HG02852 (cell line): ENCODE measurements around the gene GLYAT.
"Not testable (repeated sequence)": the region's sequence is repeated elsewhere in the genome, so short reads cannot be mapped to it uniquely, and the experiment has no call there.

Experiments used
- ATAC-seq: cut with Tn5 transposase; IDR thresholded peaks from one replicate; pipeline ENCODE4 v1.9.1; 2021; ENCODE audit warnings: mild to moderate bottlenecking, moderate library complexity; ENCODE audit not compliant: unreplicated experiment

Gene GLYAT

GRCh38 chr11:58744988-58745704 lies 13.4 kb upstream of the GLYAT start:
- no peak for ATAC-seq

- no peak for ATAC-seq
These were observed 11.5 kb upstream of the GLYAT start for GRCh38 chr11:58742981-58743880.

GRCh38 chr11:58742140-58742539 lies 10.4 kb upstream of the GLYAT start:
- peak; percentile 79 for ATAC-seq

GRCh38 chr11:58741127-58741526 lies 9.4 kb upstream of the GLYAT start:
- ATAC-seq = no peak

GRCh38 chr11:58740447-58740846 lies 8.7 kb upstream of the GLYAT start:
- ATAC-seq = no peak

GRCh38 chr11:58739725-58740430 lies 8.1 kb upstream of the GLYAT start:
- ATAC-seq = no peak

- ATAC-seq = no peak
These were observed 3.1 kb upstream of the GLYAT start for GRCh38 chr11:58734681-58735490.

- ATAC-seq = no peak
These were observed 1.1 kb downstream of the GLYAT start for GRCh38 chr11:58730507-58731089.

- ATAC-seq = no peak
These were observed 4.3 kb downstream of the GLYAT start for GRCh38 chr11:58727415-58727797.

- ATAC-seq = no peak
These were observed 4.9 kb downstream of the GLYAT start for GRCh38 chr11:58726737-58727414.

GRCh38 chr11:58719406-58720117 lies 12.2 kb downstream of the GLYAT start:
- ATAC-seq = no peak

GRCh38 chr11:58712531-58712930 lies 19.2 kb downstream of the GLYAT start:
- no peak for ATAC-seq

GRCh38 chr11:58711832-58712231 lies 19.9 kb downstream of the GLYAT start:
- ATAC-seq = no peak

- no peak for ATAC-seq
These were observed 24.0 kb downstream of the GLYAT start for GRCh38 chr11:58707767-58708166.

GRCh38 chr11:58696825-58697224 lies 34.9 kb downstream of the GLYAT start:
- not testable (repeated sequence) for ATAC-seq

GRCh38 chr11:58693026-58693425 lies 38.7 kb downstream of the GLYAT start:
- ATAC-seq = no peak

- ATAC-seq = no peak
These were observed 40.1 kb downstream of the GLYAT start for GRCh38 chr11:58691675-58692074.

- ATAC-seq = no peak
These were observed 42.8 kb downstream of the GLYAT start for GRCh38 chr11:58688789-58689503.
